ENCODE data around the gene MPZL2. TPM values are rescaled to one million over a fixed set of nuclear protein-coding genes. Genes with fewer than 3 reads are reported as not detected.

The MPZL2 gene
- total and polyA plus RNA-seq, 2 of the 8 experiments (the other 6 are each of a cell fraction or from before 2014, with no cell fraction given) = 2.4 to 3.2 TPM

- TF ChIP-seq TAF7 (optimal IDR thresholded peaks at IDR 0.05; ENCODE audit: borderline replicate concordance, low read depth, low read length) = no peak
- no peak for TF ChIP-seq HDAC2 (IDR thresholded peaks at IDR 0.05; ENCODE audit: borderline replicate concordance in 1 of 2, low read depth in 2 of 2, low read length in 2 of 2)
- no peak for TF ChIP-seq SP1 (IDR thresholded peaks at IDR 0.05; ENCODE audit: low read depth, low read length)
- TF ChIP-seq YY1 (IDR thresholded peaks at IDR 0.05; ENCODE audit: low read depth, low read length) = no peak
- no peak for TF ChIP-seq CHD2 (IDR thresholded peaks at IDR 0.05; ENCODE audit: low read length)
These were observed 29.3 kb downstream of the MPZL2 start (continued) for GRCh38 chr11:118234833-118235232.

Data from H1 (cell line).